Hepatocyte (in vitro differentiated cells): ENCODE measurements around the gene BMP4. TPM values are rescaled to one million over a fixed set of nuclear protein-coding genes. Genes with fewer than 3 reads are reported as not detected.

Experiments
- DNase-seq: peaks from one replicate; pipeline ENCODE4 v3.0.0-alpha.2; 2016; ENCODE audit warnings: low spot score
- H2AFZ ChIP-seq: fragments of 200-600 bp; sonication (generic); 2 replicates; pipeline ENCODE4 v1.6.0; 2016; ENCODE audit warnings: antibody characterized with exemption, mild to moderate bottlenecking
- H3K27ac ChIP-seq: fragments of 200-600 bp; sonication (generic); 2 replicates; pipeline ENCODE4 v1.5.1; 2016; ENCODE audit warnings: mild to moderate bottlenecking
- H3K27me3 ChIP-seq: fragments of 200-600 bp; sonication (generic); 2 replicates; pipeline ENCODE4 v1.6.1; 2016
- H3K36me3 ChIP-seq: fragments of 200-600 bp; sonication (generic); replicated peaks from 2 replicates; pipeline ENCODE4 v1.5.1; 2016; ENCODE audit warnings: low read depth; ENCODE audit not compliant: insufficient read depth
- H3K4me1 ChIP-seq: fragments of 200-600 bp; sonication (generic); 2 replicates; pipeline ENCODE4 v1.5.1; 2016; ENCODE audit warnings: mild to moderate bottlenecking, moderate library complexity; ENCODE audit not compliant: insufficient read depth
- H3K4me2 ChIP-seq: fragments of 200-600 bp; sonication (generic); 2 replicates; pipeline ENCODE4 v1.6.0; 2016
- H3K4me3 ChIP-seq: fragments of 200-600 bp; sonication (generic); 2 replicates; pipeline ENCODE4 v1.5.1; 2016; ENCODE audit warnings: mild to moderate bottlenecking
- H3K79me2 ChIP-seq: fragments of 200-600 bp; sonication (generic); 2 replicates; pipeline ENCODE4 v1.6.0; 2017; ENCODE audit warnings: mild to moderate bottlenecking
- H3K9me2 ChIP-seq: fragments of 200-600 bp; sonication (generic); replicated peaks from 2 replicates; pipeline ENCODE4 v1.6.0; 2017; ENCODE audit warnings: mild to moderate bottlenecking; ENCODE audit not compliant: insufficient read depth
- H3K9me3 ChIP-seq: fragments of 200-600 bp; sonication (generic); 2 replicates; pipeline ENCODE4 v1.5.1; 2016; ENCODE audit warnings: low read depth, mild to moderate bottlenecking
- H4K20me1 ChIP-seq: fragments of 200-600 bp; sonication (generic); 2 replicates; pipeline ENCODE4 v1.6.0; 2016; ENCODE audit warnings: mild to moderate bottlenecking; ENCODE audit not compliant: insufficient read depth, poor library complexity, severe bottlenecking
- CTCF ChIP-seq: fragments of 200-600 bp; sonication (generic); IDR thresholded peaks from 2 replicates; pipeline ENCODE4 v1.5.1; 2016; ENCODE audit warnings: antibody characterized with exemption, mild to moderate bottlenecking; ENCODE audit not compliant: poor library complexity
- EZH2 ChIP-seq: fragments of 200-600 bp; sonication (generic); IDR thresholded peaks from 2 replicates; pipeline ENCODE4 v1.6.1; 2016; ENCODE audit warnings: antibody characterized with exemption, mild to moderate bottlenecking, borderline replicate concordance
- EZH2phosphoT487 ChIP-seq: fragments of 200-600 bp; sonication (generic); IDR thresholded peaks from one replicate; pipeline ENCODE4 v1.6.1; 2018; ENCODE audit warnings: antibody characterized with exemption, mild to moderate bottlenecking, low read depth, moderate library complexity; ENCODE audit not compliant: unreplicated experiment, severe bottlenecking
- WGBS: methylation state at CpG from one replicate; pipeline ENCODE4 v1.1.6; 2016; ENCODE audit warnings: low lambda C conversion rate; ENCODE audit errors: missing lambda C conversion rate; 5-methylcytosine and 5-hydroxymethylcytosine counted together
- polyA plus RNA-seq: library from polyadenylated mRNA; unstranded; fragments of >200 nt; fragmentation: Nextera tagmentation; extraction: Ambion mirVana; gene quantifications from 2 replicates; pipeline ENCODE4 v1.2.1, GENCODE V29; 2016
- total RNA-seq: library from RNA; depleted of rRNA; stranded (reverse); fragments of >200 nt; gene quantifications from 2 replicates; pipeline ENCODE4 v1.2.3, GENCODE V29; 2014

The BMP4 gene
- total RNA-seq (54.0 and 56.0 TPM in 2 replicates), polyA plus RNA-seq (41.2 and 50.6 TPM in 2 replicates)

- Histone ChIP-seq H3K4me2 (peak within 1 kb of the TSS; percentile 95), H3K27me3 (no peaks in the 10 kb centered on the region), H3K36me3 (no peaks in the 10 kb centered on the region), H3K4me3 (peak within 1 kb of the TSS; percentile 89), H2AFZ (peak within 1 kb of the TSS; percentile 72), H3K4me1 (peaks cover 19% of the 10 kb centered on the region), H3K27ac (peak within 1 kb of the TSS; percentile 95), H3K79me2 (peaks cover 38% of the 10 kb centered on the region), H3K9me3 (no peaks in the 10 kb centered on the region), H4K20me1 (no peaks in the 10 kb centered on the region), H3K9me2 (no peaks in the 10 kb centered on the region)
- WGBS, result 2% methylated on average over 36 of the region's 45 CpGs
- DNase-seq, result peak; percentile 85
- peak; percentile 20 for TF ChIP-seq CTCF
- TF ChIP-seq EZH2phosphoT487, result no peak
- TF ChIP-seq EZH2, result peak; percentile 42
These were observed at the start of gene BMP4 for GRCh38 chr14:53956427-53957201. Gene BMP4 (minus strand): TSS chr14:53956825. CDS start chr14:53952222, 4,603 bp downstream.

- Histone ChIP-seq H3K36me3 (no peaks in the 10 kb centered on the region), H3K79me2 (no peaks in the 10 kb centered on the region), H2AFZ (no peak overlapping the region), H3K4me3 (no peak overlapping the region), H3K27me3 (no peaks in the 10 kb centered on the region), H3K4me1 (peaks cover 39% of the 10 kb centered on the region), H3K9me2 (no peaks in the 10 kb centered on the region), H3K9me3 (no peaks in the 10 kb centered on the region), H3K4me2 (no peak overlapping the region), H4K20me1 (no peaks in the 10 kb centered on the region), H3K27ac (no peak overlapping the region)
- TF ChIP-seq CTCF, result no peak
- DNase-seq, result no peak
- 60% methylated on average over 2 of the region's 2 CpGs for WGBS
These were observed 46.4 kb upstream of the BMP4 start for GRCh38 chr14:54003064-54003463.

- Histone ChIP-seq H3K9me3 (no peaks in the 10 kb centered on the region), H3K4me1 (peaks cover 39% of the 10 kb centered on the region), H3K4me2 (no peak overlapping the region), H3K9me2 (no peaks in the 10 kb centered on the region), H3K79me2 (no peaks in the 10 kb centered on the region), H4K20me1 (no peaks in the 10 kb centered on the region), H2AFZ (no peak overlapping the region), H3K27me3 (no peaks in the 10 kb centered on the region), H3K4me3 (no peak overlapping the region), H3K27ac (no peak overlapping the region), H3K36me3 (no peaks in the 10 kb centered on the region)
- peak; percentile 14 for DNase-seq
- no peak for TF ChIP-seq CTCF
- no peak for TF ChIP-seq EZH2phosphoT487
- no peak for TF ChIP-seq EZH2
These were observed 46.0 kb upstream of the BMP4 start for GRCh38 chr14:54002653-54003052.
